K562 (cell line): ENCODE measurements around the gene ADAM8. TPM values are rescaled to one million over a fixed set of nuclear protein-coding genes. Genes with fewer than 3 reads are reported as not detected.

ENCODE experiments used
- ATAC-seq: fragments of 200-7000 bp; cut with Tn5 transposase; 3 replicates; pipeline ENCODE4 v1.9.1; 2020; ENCODE audit warnings: moderate library complexity
- BruUV-seq: library from RNA; stranded (reverse); fragments of 400-500 nt; replicated peaks from 2 replicates; lab custom pipeline; 2021; lab: Mats Ljungman, UMichigan
- CTCF ChIA-PET: fragments of 300-600 bp; formaldehyde crosslinking; extraction: SDS; loops from one replicate; lab custom pipeline; 2021; ENCODE audit warnings: low intra/inter-chr PET ratio; lab: Yijun Ruan, JAX
- POLR2A ChIA-PET: fragments of 300-600, 350-650 bp; sonication (Branson Sonifier 250); formaldehyde crosslinking; extraction: SDS; loops from one replicate; lab custom pipeline; 2021; ENCODE audit warnings: antibody characterized with exemption, inconsistent platforms; lab: Yijun Ruan, JAX
- DNase-seq, 4 experiments: peaks; one replicate each; pipeline versions ENCODE4 v3.0.0 to v3.0.0-alpha.2; 2011 to 2018; ENCODE audit warnings: low spot score in 3 of 4, mixed read lengths in 3 of 4; ENCODE audit errors: extremely low read depth in 1 of 4
- FAIRE-seq: peaks from 2 replicates; lab custom pipeline; 2011; peaks lifted over from hg19 to GRCh38; lab: Jason Lieb, UNC
- H2AFZ ChIP-seq: 2 replicates; pipeline ENCODE4 v1.6.0; 2011; ENCODE audit warnings: low read depth, low read length, control low read depth, inconsistent platforms
- H3K27ac ChIP-seq: fragments of 200-600 bp; 3 replicates; pipeline ENCODE4 v1.8.0; 2011; ENCODE audit warnings: low read depth, mild to moderate bottlenecking, control low read depth, inconsistent platforms, low read length, moderate library complexity, mixed read lengths; ENCODE audit errors: extremely low read depth
- H3K27me3 ChIP-seq, 2 experiments: fragments of 300-600 bp in 1 of 2; 2 replicates in 1 of 2; 3 replicates in 1 of 2; pipeline versions ENCODE4 v1.6.0 to v1.8.0; 2011; ENCODE audit warnings: inconsistent platforms in 2 of 2, low read length in 2 of 2, mild to moderate bottlenecking in 1 of 2, mixed read lengths in 1 of 2, moderate library complexity in 1 of 2; ENCODE audit not compliant: control insufficient read depth in 2 of 2, insufficient read depth in 2 of 2
- H3K36me3 ChIP-seq: fragments of 300-600 bp; 3 replicates; pipeline ENCODE4 v1.8.0; 2011; ENCODE audit warnings: mild to moderate bottlenecking, low read length, inconsistent platforms; ENCODE audit not compliant: control insufficient read depth, insufficient read depth
- H3K4me1 ChIP-seq, 2 experiments: fragments of 200-600 bp in 1 of 2; replicated peaks in 1 of 2; 2 replicates in 1 of 2; 3 replicates in 1 of 2; pipeline versions ENCODE4 v1.5.1 to v1.8.0; 2011; ENCODE audit warnings: inconsistent platforms in 2 of 2, low read length in 2 of 2, mild to moderate bottlenecking in 1 of 2, mixed read lengths in 1 of 2, moderate library complexity in 1 of 2; ENCODE audit not compliant: control insufficient read depth in 2 of 2, insufficient read depth in 2 of 2
- H3K4me2 ChIP-seq: 2 replicates; pipeline ENCODE4 v1.6.1; 2011; ENCODE audit warnings: low read length, control low read depth, inconsistent platforms, mixed read lengths; ENCODE audit not compliant: insufficient read depth
- H3K4me3 ChIP-seq: fragments of 200-600 bp; sonication (generic), shearing (Covaris generic); 2 replicates; pipeline ENCODE4 v1.5.1; 2016; ENCODE audit warnings: control low read depth, inconsistent platforms
- H3K79me2 ChIP-seq: fragments of 200-600 bp; 3 replicates; pipeline ENCODE4 v1.8.0; 2011; ENCODE audit warnings: low read length, inconsistent platforms; ENCODE audit not compliant: control insufficient read depth, insufficient read depth
- H3K9ac ChIP-seq, 2 experiments: 2 replicates each; pipeline versions ENCODE4 v1.6.0 to v1.6.1; 2011; ENCODE audit warnings: low read depth in 2 of 2, low read length in 2 of 2, control low read depth in 1 of 2, inconsistent platforms in 1 of 2, mild to moderate bottlenecking in 1 of 2, mixed read lengths in 1 of 2; ENCODE audit not compliant: insufficient read depth in 1 of 2
- H3K9me1 ChIP-seq: one replicate; pipeline ENCODE4 v1.6.0; 2011; ENCODE audit warnings: inconsistent platforms, mild to moderate bottlenecking, low read length, moderate library complexity; ENCODE audit not compliant: control insufficient read depth, insufficient read depth
- H3K9me3 ChIP-seq: replicated peaks from 2 replicates; pipeline ENCODE4 v1.5.1; 2011; ENCODE audit warnings: low read depth, low read length, inconsistent platforms; ENCODE audit not compliant: control insufficient read depth, insufficient read depth
- H4K20me1 ChIP-seq: replicated peaks from 2 replicates; pipeline ENCODE4 v1.6.1; 2011; ENCODE audit warnings: low read length, inconsistent platforms, mixed read lengths; ENCODE audit not compliant: control insufficient read depth, insufficient read depth
- CBFA2T3 ChIP-seq: fragments of 450-650 bp; IDR thresholded peaks from 2 replicates; pipeline ENCODE4 v1.6.1; 2017
- CREM ChIP-seq: IDR thresholded peaks from 2 replicates; pipeline ENCODE4 v1.6.1; 2014; ENCODE audit warnings: antibody characterized with exemption, low read depth
- CXXC5 ChIP-seq: fragments of 250-450 bp; sonication (Bioruptor Pico); IDR thresholded peaks from 2 replicates; pipeline ENCODE4 v1.8.0; 2022; ENCODE audit warnings: inconsistent platforms, mild to moderate bottlenecking, moderate library complexity
- DPF2 ChIP-seq: fragments of 450-650 bp; IDR thresholded peaks from 2 replicates; pipeline ENCODE4 v1.6.1; 2016
- FOXA3 ChIP-seq, 2 experiments: fragments of 450-650 bp in 1 of 2; sonication (generic) in 1 of 2; formaldehyde crosslinking; IDR thresholded peaks in 1 of 2; conservative IDR thresholded peaks in 1 of 2; 2 replicates each; pipeline versions ENCODE4 v1.4.0 to v1.8.0; 2020 to 2022; ENCODE audit warnings: mild to moderate bottlenecking in 2 of 2, missing genetic modification reagents in 1 of 2
- HMG20A ChIP-seq: fragments of 450-650 bp; formaldehyde crosslinking; conservative IDR thresholded peaks from 2 replicates; pipeline ENCODE4 v1.4.0; 2020; ENCODE audit warnings: mild to moderate bottlenecking, mixed read lengths
- MAZ ChIP-seq, 2 experiments: fragments of 450-650 bp in 1 of 2; sonication (generic) in 1 of 2; formaldehyde crosslinking; IDR thresholded peaks in 1 of 2; conservative IDR thresholded peaks in 1 of 2; 2 replicates each; pipeline versions ENCODE4 v1.4.0 to v1.5.0; 2020; ENCODE audit warnings: mild to moderate bottlenecking in 1 of 2, missing genetic modification reagents in 1 of 2
- NCOA2 ChIP-seq, 2 experiments: fragments of 450-650 bp; IDR thresholded peaks; 2 replicates each; pipeline ENCODE4 v1.6.1; 2018; ENCODE audit warnings: mild to moderate bottlenecking in 2 of 2, moderate library complexity in 1 of 2; ENCODE audit not compliant: partially characterized antibody in 2 of 2
- NFE2 ChIP-seq: IDR thresholded peaks from 2 replicates; pipeline ENCODE4 v1.6.1; 2014; ENCODE audit warnings: antibody characterized with exemption, low read depth
- POLR2B ChIP-seq: fragments of 450-650 bp; IDR thresholded peaks from 2 replicates; pipeline ENCODE4 v1.6.1; 2018; ENCODE audit warnings: low read depth; ENCODE audit not compliant: partially characterized antibody
- RB1 ChIP-seq: fragments of 450-650 bp; IDR thresholded peaks from 2 replicates; pipeline ENCODE4 v1.6.1; 2017; ENCODE audit warnings: low read depth, mild to moderate bottlenecking
- SMARCA5 ChIP-seq: fragments of 450-650 bp; IDR thresholded peaks from 2 replicates; pipeline ENCODE4 v1.6.1; 2016
- SMARCE1 ChIP-seq: fragments of 450-650 bp; IDR thresholded peaks from 2 replicates; pipeline ENCODE4 v1.7.1; 2016; ENCODE audit warnings: mild to moderate bottlenecking
- WGBS: fragments of 100-300 bp; shearing (Covaris generic); methylation state at CpG from one replicate; pipeline ENCODE4 v1.1.6; 2016; ENCODE audit warnings: low coverage, mixed read lengths; ENCODE audit not compliant: insufficient coverage; ENCODE audit errors: missing lambda C conversion rate; 5-methylcytosine and 5-hydroxymethylcytosine counted together
- in situ Hi-C: fragments of 300-500 bp; cut with MboI; formaldehyde crosslinking; loops from 4 replicates; pipeline ENCODE4 v1.15.0; 2018; ENCODE audit warnings: inconsistent platforms, mixed read lengths
- intact Hi-C: fragments of 100-400 bp; cut with micrococcal nuclease; formaldehyde crosslinking; loops from 2 replicates; pipeline ENCODE4 v1.14.2; 2022
- polyA plus RNA-seq, 8 experiments: library from polyadenylated mRNA; depleted of rRNA in 4 of 8; stranded (reverse) in 5 of 8; unstranded in 3 of 8; fragments of >200 nt; fragmentation: Nextera tagmentation in 2 of 8; fragmentation: Illumina TruSeq in 1 of 8; extraction: Ambion mirVana in 2 of 8; extraction: Trizol in 1 of 8; gene quantifications; 2 replicates each; pipeline versions ENCODE4 v1.2.1 to v1.2.3, GENCODE V29; 2011 to 2014; ENCODE audit warnings: inconsistent platforms in 1 of 8, missing spikeins in 1 of 8
- total RNA-seq, 7 experiments: library from RNA; depleted of rRNA in 6 of 7; stranded (reverse); fragments of >200 nt in 6 of 7; fragmentation: Illumina TruSeq in 2 of 7; extraction: Trizol in 2 of 7; gene quantifications; 2 replicates each; pipeline versions ENCODE4 v1.2.1 to v1.2.3, GENCODE V29; 2011 to 2021; ENCODE audit warnings: low replicate concordance in 1 of 7
- TF ChIP-seq, protein P1 (sequence below): sonication (generic); formaldehyde crosslinking; IDR thresholded peaks from 2 replicates; pipeline ENCODE4 v1.8.0; 2022; ENCODE audit warnings: missing genetic modification reagents, mild to moderate bottlenecking, moderate library complexity, borderline replicate concordance
- TF ChIP-seq, protein P2 (sequence below): sonication (generic); formaldehyde crosslinking; IDR thresholded peaks from 2 replicates; pipeline ENCODE4 v1.8.1; 2023; ENCODE audit warnings: mild to moderate bottlenecking, missing genetic modification reagents, moderate library complexity
- TF ChIP-seq, protein P3 (sequence below), 3 experiments: IDR thresholded peaks in 2 of 3; conservative IDR thresholded peaks in 1 of 3; 2 replicates each; pipeline ENCODE4 v1.5.1; 2011 to 2012; ENCODE audit warnings: low read length in 3 of 3, mild to moderate bottlenecking in 3 of 3, control low read depth in 2 of 3, improper control_type of control experiment in 1 of 3, inconsistent platforms in 1 of 3, low read depth in 1 of 3, mixed read lengths in 1 of 3, moderate library complexity in 1 of 3; ENCODE audit not compliant: insufficient read depth in 2 of 3

ADAM8 gene
- total and polyA plus RNA-seq, 9 of the 15 experiments (the other 6 are each of a cell fraction or from before 2014, with no cell fraction given), result 0.07 to 7.0 (median 1.1) TPM

DNA sequence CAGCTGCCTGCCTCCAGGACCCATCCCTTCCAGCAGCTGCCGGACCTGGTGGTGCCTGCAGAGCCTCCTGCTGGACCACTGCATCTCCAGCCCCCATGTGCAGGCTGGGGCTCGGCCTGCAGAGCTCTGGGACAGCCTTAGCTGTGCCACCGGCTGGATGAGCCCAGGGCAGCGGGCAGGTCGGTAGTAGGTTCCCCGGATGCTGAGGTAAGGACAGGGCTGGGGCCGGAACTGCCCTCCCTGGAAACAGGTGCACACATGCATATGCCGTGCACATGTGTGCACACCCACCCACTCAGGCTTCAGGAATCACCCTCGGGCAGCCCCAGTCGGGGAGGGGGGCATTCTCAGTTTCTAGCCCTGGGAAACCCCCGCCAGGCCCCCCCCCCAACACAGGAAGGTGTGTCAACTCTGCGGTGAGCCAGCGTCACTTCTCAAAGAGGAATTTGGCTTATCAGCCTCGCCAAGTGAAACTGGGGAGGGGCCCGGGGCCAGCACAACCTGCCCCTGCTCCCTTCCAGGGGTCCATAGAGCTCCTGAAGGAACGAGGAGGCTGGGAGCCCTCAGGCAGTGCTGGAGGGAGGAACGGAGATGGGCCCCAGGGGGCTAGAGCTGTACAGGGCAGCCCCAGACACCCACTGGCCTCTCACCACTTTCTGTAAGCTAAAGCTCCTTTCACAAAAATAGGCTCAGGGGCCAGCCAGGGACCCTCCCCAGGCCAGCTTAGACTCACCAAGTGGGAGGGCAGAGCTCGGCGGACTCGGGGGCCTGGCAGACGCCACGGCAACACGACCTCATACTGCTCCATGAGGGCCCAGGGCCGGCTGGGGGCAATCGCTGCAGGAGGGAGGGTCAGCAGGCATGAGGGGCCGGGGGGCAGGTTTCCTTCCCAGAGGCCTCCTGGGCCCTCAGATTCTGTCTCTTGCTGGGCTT is 1.7 kb downstream of the ADAM8 start:
- no TSS peak for BruUV-seq
- Histone ChIP-seq H3K36me3 (peaks cover 8% of the 10 kb centered on the region; the same call in 1 of the 3 replicates), H2AFZ (peak overlapping the region; percentile 14; the same call in 1 of the 2 replicates), H3K27me3 (no peaks in the 10 kb centered on the region), H3K4me1 (peaks cover 40 to 94% of the 10 kb centered on the region in 2 experiments), H3K79me2 (no peaks in the 10 kb centered on the region), H4K20me1 (no peaks in the 10 kb centered on the region), H3K9ac (peak overlapping the region in 1 of 2 experiments; percentile 84; a peak in 2 of 4 replicates), H3K4me2 (peak overlapping the region; percentile 51), H3K27ac (no peak overlapping the region; the same call in 2 of the 3 replicates), H3K9me3 (no peaks in the 10 kb centered on the region), H3K4me3 (peak overlapping the region; percentile 2; the same call in 1 of the 2 replicates), H3K9me1 (peaks cover 3% of the 10 kb centered on the region)
- ChIA-PET CTCF (no interaction called here), POLR2A (interaction anchor here (0.6 to 1.3 kb wide), 3 partner anchors 9 to 39 kb away, joined by 3 to 5 read pairs (median 3); no protein-coding TSS in a partner anchor)
- DNase-seq (peak; percentile 48 to 74 (median 60)), FAIRE-seq (no peak), ATAC-seq (peak; percentile 13)
- in situ Hi-C loops (no loop called here), intact Hi-C loops (no loop called here)
- 14% methylated on average over 13 of the region's 26 CpGs for WGBS
- no peak for TF ChIP-seq SMARCA5
- TF ChIP-seq, protein P1, sequence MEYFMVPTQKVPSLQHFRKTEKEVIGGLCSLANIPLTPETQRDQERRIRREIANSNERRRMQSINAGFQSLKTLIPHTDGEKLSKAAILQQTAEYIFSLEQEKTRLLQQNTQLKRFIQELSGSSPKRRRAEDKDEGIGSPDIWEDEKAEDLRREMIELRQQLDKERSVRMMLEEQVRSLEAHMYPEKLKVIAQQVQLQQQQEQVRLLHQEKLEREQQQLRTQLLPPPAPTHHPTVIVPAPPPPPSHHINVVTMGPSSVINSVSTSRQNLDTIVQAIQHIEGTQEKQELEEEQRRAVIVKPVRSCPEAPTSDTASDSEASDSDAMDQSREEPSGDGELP, result peak; percentile 15; the same call in 1 of the 2 replicates
- TF ChIP-seq NFE2, result no peak
- TF ChIP-seq FOXA3 (CRISPR knock-in tag; conservative IDR thresholded peaks at IDR 0.05 in 1 of 2, IDR thresholded peaks at IDR 0.05 in 1 of 2), result no peak
- TF ChIP-seq NCOA2 (IDR thresholded peaks at IDR 0.05; ENCODE audit: partially characterized antibody in 2 of 2), result no peak
- TF ChIP-seq, protein P2, sequence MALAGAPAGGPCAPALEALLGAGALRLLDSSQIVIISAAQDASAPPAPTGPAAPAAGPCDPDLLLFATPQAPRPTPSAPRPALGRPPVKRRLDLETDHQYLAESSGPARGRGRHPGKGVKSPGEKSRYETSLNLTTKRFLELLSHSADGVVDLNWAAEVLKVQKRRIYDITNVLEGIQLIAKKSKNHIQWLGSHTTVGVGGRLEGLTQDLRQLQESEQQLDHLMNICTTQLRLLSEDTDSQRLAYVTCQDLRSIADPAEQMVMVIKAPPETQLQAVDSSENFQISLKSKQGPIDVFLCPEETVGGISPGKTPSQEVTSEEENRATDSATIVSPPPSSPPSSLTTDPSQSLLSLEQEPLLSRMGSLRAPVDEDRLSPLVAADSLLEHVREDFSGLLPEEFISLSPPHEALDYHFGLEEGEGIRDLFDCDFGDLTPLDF, result no peak
- no peak for TF ChIP-seq HMG20A
- TF ChIP-seq CREM, result peak; percentile 73
- TF ChIP-seq POLR2B, result no peak
- TF ChIP-seq DPF2, result peak; percentile 37; the same call in 1 of the 2 replicates
- TF ChIP-seq, protein P3, sequence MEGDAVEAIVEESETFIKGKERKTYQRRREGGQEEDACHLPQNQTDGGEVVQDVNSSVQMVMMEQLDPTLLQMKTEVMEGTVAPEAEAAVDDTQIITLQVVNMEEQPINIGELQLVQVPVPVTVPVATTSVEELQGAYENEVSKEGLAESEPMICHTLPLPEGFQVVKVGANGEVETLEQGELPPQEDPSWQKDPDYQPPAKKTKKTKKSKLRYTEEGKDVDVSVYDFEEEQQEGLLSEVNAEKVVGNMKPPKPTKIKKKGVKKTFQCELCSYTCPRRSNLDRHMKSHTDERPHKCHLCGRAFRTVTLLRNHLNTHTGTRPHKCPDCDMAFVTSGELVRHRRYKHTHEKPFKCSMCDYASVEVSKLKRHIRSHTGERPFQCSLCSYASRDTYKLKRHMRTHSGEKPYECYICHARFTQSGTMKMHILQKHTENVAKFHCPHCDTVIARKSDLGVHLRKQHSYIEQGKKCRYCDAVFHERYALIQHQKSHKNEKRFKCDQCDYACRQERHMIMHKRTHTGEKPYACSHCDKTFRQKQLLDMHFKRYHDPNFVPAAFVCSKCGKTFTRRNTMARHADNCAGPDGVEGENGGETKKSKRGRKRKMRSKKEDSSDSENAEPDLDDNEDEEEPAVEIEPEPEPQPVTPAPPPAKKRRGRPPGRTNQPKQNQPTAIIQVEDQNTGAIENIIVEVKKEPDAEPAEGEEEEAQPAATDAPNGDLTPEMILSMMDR (IDR thresholded peaks at IDR 0.05 in 2 of 3, conservative IDR thresholded peaks at IDR 0.05 in 1 of 3; ENCODE audit: insufficient read depth in 2 of 3, low read depth in 1 of 3, low read length in 3 of 3), result 0 out of 6 replicates have a peak, but pooled peaks of 1 of the 3 experiments have one; percentile 13
- 0 out of 4 replicates have a peak, but pooled peaks of 1 of the 2 experiments have one; percentile 34 for TF ChIP-seq MAZ (CRISPR knock-in tag; conservative IDR thresholded peaks at IDR 0.05 in 1 of 2, IDR thresholded peaks at IDR 0.05 in 1 of 2)
- TF ChIP-seq SMARCE1, result 0 out of 2 replicates have a peak, but pooled peaks have one; percentile 22
- peak; percentile 42 for TF ChIP-seq CBFA2T3
- 0 out of 2 replicates have a peak, but pooled peaks have one; percentile 15 for TF ChIP-seq RB1
- 0 out of 2 replicates have a peak, but pooled peaks have one; percentile 26 for TF ChIP-seq CXXC5 (CRISPR knock-in tag)
